Lung (tissue), 12 donors: ENCODE data around the gene ERC2. TPM values are rescaled to one million over a fixed set of nuclear protein-coding genes. Genes with fewer than 3 reads are reported as not detected.

Experiments
- ATAC-seq: fragments of 200-7000 bp; cut with Tn5 transposase; one replicate; pipeline ENCODE4 v1.9.1; 2020; ENCODE audit warnings: moderate number of reproducible peaks; ENCODE audit not compliant: insufficient read depth, low FRiP score
- DNase-seq, 3 donors: peaks; one replicate each; pipeline ENCODE4 v3.0.0-alpha.2; 2013 to 2017
- H3K27ac ChIP-seq, 2 donors: one replicate each; pipeline ENCODE4 v1.5.1; 2013; ENCODE audit warnings: mild to moderate bottlenecking in 2 of 2, moderate library complexity in 2 of 2, control low read depth in 1 of 2, inconsistent platforms in 1 of 2, low read depth in 1 of 2, low read length in 1 of 2
- H3K27me3 ChIP-seq, 3 donors: one replicate each; pipeline ENCODE4 v1.5.1; 2013; ENCODE audit warnings: low read length in 2 of 3; ENCODE audit not compliant: control insufficient read depth in 3 of 3, insufficient read depth in 3 of 3
- H3K36me3 ChIP-seq, 4 donors: one replicate each; pipeline ENCODE4 v1.5.1; 2013; ENCODE audit warnings: low read length in 4 of 4, mild to moderate bottlenecking in 1 of 4, moderate library complexity in 1 of 4; ENCODE audit not compliant: control insufficient read depth in 4 of 4, insufficient read depth in 4 of 4
- H3K4me1 ChIP-seq, 5 donors: one replicate each; pipeline ENCODE4 v1.5.1; 2013; ENCODE audit warnings: low read length in 5 of 5, mild to moderate bottlenecking in 2 of 5, moderate library complexity in 1 of 5; ENCODE audit not compliant: control insufficient read depth in 5 of 5, insufficient read depth in 5 of 5
- H3K4me3 ChIP-seq: one replicate; pipeline ENCODE4 v1.5.1; 2013; ENCODE audit warnings: mild to moderate bottlenecking, control low read depth, moderate library complexity
- H3K9ac ChIP-seq, 2 donors: one replicate each; pipeline ENCODE4 v1.5.1; 2013; ENCODE audit warnings: low read length in 2 of 2, control low read depth in 1 of 2; ENCODE audit not compliant: insufficient read depth in 1 of 2
- H3K9me3 ChIP-seq, 4 donors: one replicate each; pipeline ENCODE4 v1.5.1; 2013; ENCODE audit warnings: low read length in 3 of 4, mild to moderate bottlenecking in 1 of 4, moderate library complexity in 1 of 4; ENCODE audit not compliant: control insufficient read depth in 4 of 4, insufficient read depth in 3 of 4
- CTCF ChIP-seq: IDR thresholded peaks from 2 replicates; pipeline ENCODE4 v1.5.1; 2012; ENCODE audit warnings: mild to moderate bottlenecking; ENCODE audit errors: control extremely low read depth, extremely low read depth
- WGBS, 2 donors: extraction: QIAGEN DNeasy Blood & Tissue Kit; methylation state at CpG; one replicate each; pipeline ENCODE4 v1.1.7; 2013; 5-methylcytosine and 5-hydroxymethylcytosine counted together
- polyA plus RNA-seq, 2 donors: library from polyadenylated mRNA; stranded (reverse); fragments of 200-250 nt; gene quantifications; one replicate each; pipeline ENCODE4 v1.2.1, GENCODE V29; 2013
- total RNA-seq, 2 donors: library from RNA; depleted of rRNA in 1 of 2; stranded (reverse); fragments of >200 nt in 1 of 2; gene quantifications; one replicate each; pipeline ENCODE4 v1.2.1, GENCODE V29; 2014 to 2021
- donor health status: control.
- donor health status: control.
- donor health status: Bipolar disorder and iron deficiency.
- donor health status: healthy.
- donor health status: DM: yes; HTN: yes; CAD: no.

Gene ERC2
- total and polyA plus RNA-seq, 4 donors: 0.20 to 3.5 (median 0.97) TPM

GRCh38 chr3:55491296-55491816, 976.9 kb downstream of the ERC2 start:
- peaks cover 0 to 37% (median 7%) of the 10 kb centered on the region in 5 donors for H3K4me1 ChIP-seq
- H3K27me3 ChIP-seq: peaks cover 2 to 32% (median 26%) of the 10 kb centered on the region in 3 donors
- H3K4me3 ChIP-seq: no peak overlapping the region
- no peak overlapping the region for H3K9ac ChIP-seq
- H3K36me3 ChIP-seq: no peaks in the 10 kb centered on the region
- no peak for ATAC-seq
- H3K27ac ChIP-seq: no peak overlapping the region
- H3K9me3 ChIP-seq: no peaks in the 10 kb centered on the region
- WGBS, 2 donors: 60 to 65% methylated on average over 7 of the region's 7 CpGs
- no peak for TF ChIP-seq CTCF
- DNase-seq: peak in 2 of 3 donors; percentile 61 to 80

GRCh38 chr3:55490276-55490913, 977.9 kb downstream of the ERC2 start:
- Histone ChIP-seq H3K4me3 (no peak overlapping the region), H3K27me3 (peaks cover 2 to 36% (median 26%) of the 10 kb centered on the region in 3 donors)
- no peak for TF ChIP-seq CTCF

GRCh38 chr3:55489798-55490132, 978.5 kb downstream of the ERC2 start:
- WGBS, 2 donors: 4 to 7% methylated on average over 17 of the region's 17 CpGs
- ATAC-seq (no peak), DNase-seq (peak in 1 of 3 donors; percentile 14)
- H3K36me3 ChIP-seq: no peaks in the 10 kb centered on the region
- no peak for TF ChIP-seq CTCF
- peak overlapping the region in 1 of 2 donors; percentile 21 for H3K27ac ChIP-seq
- H3K9me3 ChIP-seq: no peaks in the 10 kb centered on the region
- H3K9ac ChIP-seq: no peak overlapping the region
- H3K4me1 ChIP-seq: peaks cover 0 to 46% (median 10%) of the 10 kb centered on the region in 5 donors
- no peak overlapping the region for H3K4me3 ChIP-seq
- H3K27me3 ChIP-seq: peaks cover 2 to 39% (median 26%) of the 10 kb centered on the region in 3 donors

More at GRCh38 chr3:55490276-55490913, 977.9 kb downstream of the ERC2 start:
- 31 to 37% methylated on average over 3 of the region's 3 CpGs for WGBS, 2 donors
- DNase-seq: peak in 1 of 3 donors; percentile 21
- Histone ChIP-seq H3K9ac (no peak overlapping the region), H3K36me3 (no peaks in the 10 kb centered on the region), H3K4me1 (peaks cover 0 to 44% (median 9%) of the 10 kb centered on the region in 5 donors), H3K9me3 (no peaks in the 10 kb centered on the region), H3K27ac (no peak overlapping the region)
- no peak for ATAC-seq
